ACC112 (cell line): ENCODE results near the gene UGT2A1.

Source experiments
- H2AFZ ChIP-seq: fragments of 200-600 bp; sonication (generic); one replicate; pipeline ENCODE4 v1.6.0; 2017; ENCODE audit warnings: antibody characterized with exemption, low read length; ENCODE audit not compliant: unreplicated experiment
- H3K27ac ChIP-seq: fragments of 200-600 bp; sonication (generic); 2 replicates; pipeline ENCODE4 v1.5.1; 2014; ENCODE audit warnings: low read depth, mild to moderate bottlenecking, antibody characterized with exemption, low read length, moderate library complexity
- H3K27me3 ChIP-seq: fragments of 200-600 bp; sonication (generic); 2 replicates; pipeline ENCODE4 v1.6.1; 2014; ENCODE audit warnings: mild to moderate bottlenecking, antibody characterized with exemption, low read length, moderate library complexity, mixed read lengths; ENCODE audit not compliant: insufficient read depth
- H3K36me3 ChIP-seq: fragments of 200-600 bp; sonication (generic); 2 replicates; pipeline ENCODE4 v1.6.1; 2016; ENCODE audit warnings: mild to moderate bottlenecking, antibody characterized with exemption, low read length, moderate library complexity, mixed read lengths; ENCODE audit not compliant: insufficient read depth
- H3K4me1 ChIP-seq: fragments of 200-600 bp; sonication (generic); one replicate; pipeline ENCODE4 v1.6.1; 2016; ENCODE audit warnings: low read length, mixed read lengths; ENCODE audit not compliant: insufficient read depth, unreplicated experiment, control insufficient read depth
- H3K4me3 ChIP-seq: fragments of 200-600 bp; sonication (generic); 2 replicates; pipeline ENCODE4 v1.5.1; 2014; ENCODE audit warnings: mild to moderate bottlenecking, low read depth, low read length
- H3K79me2 ChIP-seq: fragments of 200-600 bp; sonication (generic); one replicate; pipeline ENCODE4 v1.6.0; 2016; ENCODE audit warnings: low read length; ENCODE audit not compliant: control insufficient read depth, unreplicated experiment, insufficient read depth

The UGT2A1 gene

GRCh38 chr4:69650872-69651271 lies 2.2 kb downstream of the UGT2A1 start:
- Histone ChIP-seq H3K27ac (no peak overlapping the region), H3K27me3 (no peaks in the 10 kb centered on the region), H2AFZ (no peak overlapping the region), H3K4me1 (peaks cover 3% of the 10 kb centered on the region), H3K79me2 (no peaks in the 10 kb centered on the region), H3K36me3 (no peaks in the 10 kb centered on the region), H3K4me3 (no peak overlapping the region)

GRCh38 chr4:69649629-69650028 lies 3.4 kb downstream of the UGT2A1 start:
- Histone ChIP-seq H3K27ac (no peak overlapping the region), H3K36me3 (no peaks in the 10 kb centered on the region), H3K79me2 (no peaks in the 10 kb centered on the region), H3K4me1 (peaks cover 3% of the 10 kb centered on the region), H2AFZ (no peak overlapping the region), H3K4me3 (no peak overlapping the region), H3K27me3 (no peaks in the 10 kb centered on the region)

GRCh38 chr4:69649207-69649606 lies 3.8 kb downstream of the UGT2A1 start:
- no peak overlapping the region for H2AFZ ChIP-seq
- no peak overlapping the region for H3K27ac ChIP-seq
- no peaks in the 10 kb centered on the region for H3K36me3 ChIP-seq
- peaks cover 3% of the 10 kb centered on the region for H3K4me1 ChIP-seq
- H3K27me3 ChIP-seq, result no peaks in the 10 kb centered on the region
- H3K79me2 ChIP-seq, result no peaks in the 10 kb centered on the region
- H3K4me3 ChIP-seq, result no peak overlapping the region

- no peaks in the 10 kb centered on the region for H3K4me1 ChIP-seq
- no peaks in the 10 kb centered on the region for H3K36me3 ChIP-seq
- H3K4me3 ChIP-seq, result no peak overlapping the region
- H3K27me3 ChIP-seq, result no peaks in the 10 kb centered on the region
- H2AFZ ChIP-seq, result no peak overlapping the region
- no peak overlapping the region for H3K27ac ChIP-seq
- no peaks in the 10 kb centered on the region for H3K79me2 ChIP-seq
Measured at GRCh38 chr4:69642961-69643360, 10.1 kb downstream of the UGT2A1 start.

GRCh38 chr4:69640289-69640688 lies 12.8 kb downstream of the UGT2A1 start:
- H3K4me1 ChIP-seq, result no peaks in the 10 kb centered on the region
- H3K79me2 ChIP-seq, result no peaks in the 10 kb centered on the region

GRCh38 chr4:69639542-69639941 lies 13.5 kb downstream of the UGT2A1 start, which contains the start of gene UGT2A2:
Gene UGT2A2 (minus strand): TSS chr4:69639642. CDS start chr4:69639640, 2 bp downstream.
- no peaks in the 10 kb centered on the region for H3K4me1 ChIP-seq
- no peak within 1 kb of the TSS for H2AFZ ChIP-seq
- no peak within 1 kb of the TSS for H3K27ac ChIP-seq
- H3K36me3 ChIP-seq, result no peaks in the 10 kb centered on the region
- no peak within 1 kb of the TSS for H3K4me3 ChIP-seq
- no peaks in the 10 kb centered on the region for H3K79me2 ChIP-seq
- H3K27me3 ChIP-seq, result no peaks in the 10 kb centered on the region

More at GRCh38 chr4:69640289-69640688, 12.8 kb downstream of the UGT2A1 start:
- Histone ChIP-seq H2AFZ (no peak overlapping the region), H3K36me3 (no peaks in the 10 kb centered on the region), H3K27ac (no peak overlapping the region), H3K4me3 (no peak overlapping the region), H3K27me3 (no peaks in the 10 kb centered on the region)

- Histone ChIP-seq H3K79me2 (no peaks in the 10 kb centered on the region), H3K4me3 (peak overlapping the region; percentile 5; the same call in 1 of the 2 replicates), H2AFZ (peak overlapping the region; percentile 33)
Measured at GRCh38 chr4:69617083-69617694, 35.9 kb downstream of the UGT2A1 start.

GRCh38 chr4:69610484-69610883 lies 42.6 kb downstream of the UGT2A1 start:
- Histone ChIP-seq H3K27ac (no peak overlapping the region), H3K4me1 (no peaks in the 10 kb centered on the region), H3K4me3 (no peak overlapping the region), H2AFZ (no peak overlapping the region), H3K79me2 (no peaks in the 10 kb centered on the region), H3K36me3 (no peaks in the 10 kb centered on the region), H3K27me3 (no peaks in the 10 kb centered on the region; the same call in 1 of the 2 replicates)

More at GRCh38 chr4:69617083-69617694, 35.9 kb downstream of the UGT2A1 start:
- no peaks in the 10 kb centered on the region for H3K27me3 ChIP-seq
- no peaks in the 10 kb centered on the region for H3K36me3 ChIP-seq
- no peak overlapping the region for H3K27ac ChIP-seq
- H3K4me1 ChIP-seq, result no peaks in the 10 kb centered on the region

- Histone ChIP-seq H3K27ac (no peak overlapping the region), H2AFZ (no peak overlapping the region), H3K79me2 (no peaks in the 10 kb centered on the region), H3K27me3 (peaks cover 9% of the 10 kb centered on the region; the same call in 1 of the 2 replicates), H3K4me3 (no peak overlapping the region), H3K36me3 (no peaks in the 10 kb centered on the region), H3K4me1 (no peaks in the 10 kb centered on the region)
Measured at GRCh38 chr4:69601065-69601464, 52.0 kb downstream of the UGT2A1 start.

- Histone ChIP-seq H3K4me1 (no peaks in the 10 kb centered on the region), H2AFZ (no peak overlapping the region), H3K36me3 (no peaks in the 10 kb centered on the region), H3K4me3 (no peak overlapping the region), H3K27me3 (peaks cover 9% of the 10 kb centered on the region; the same call in 1 of the 2 replicates), H3K79me2 (no peaks in the 10 kb centered on the region), H3K27ac (no peak overlapping the region)
Measured at GRCh38 chr4:69600013-69600412, 53.0 kb downstream of the UGT2A1 start.

GRCh38 chr4:69594382-69594781 lies 58.7 kb downstream of the UGT2A1 start:
- Histone ChIP-seq H3K27me3 (no peaks in the 10 kb centered on the region; the same call in 1 of the 2 replicates), H3K4me3 (peak overlapping the region; percentile 12; the same call in 1 of the 2 replicates), H3K36me3 (no peaks in the 10 kb centered on the region), H2AFZ (peak overlapping the region; percentile 75), H3K27ac (no peak overlapping the region), H3K4me1 (no peaks in the 10 kb centered on the region), H3K79me2 (no peaks in the 10 kb centered on the region)
